SH-SY5Y (cell line): ENCODE measurements around the gene IGHMBP2.

Experiments used
- GATA2 ChIP-seq: IDR thresholded peaks from 2 replicates; pipeline ENCODE4 v1.6.1; 2011; ENCODE audit warnings: mild to moderate bottlenecking, low read depth, low read length
- GATA3 ChIP-seq: IDR thresholded peaks from 2 replicates; pipeline ENCODE4 v1.6.1; 2011; ENCODE audit warnings: low read depth, mild to moderate bottlenecking, low read length, moderate library complexity

GRCh38 chr11:68962527-68963250, 59.0 kb downstream of the IGHMBP2 start:
- TF ChIP-seq GATA2 (no peak), GATA3 (no peak)
